MM.1S (cell line): ENCODE data around the gene ICAM1.

Experiments used
- DNase-seq: peaks from one replicate; pipeline ENCODE4 v3.0.0-alpha.2; 2015
- H2AFZ ChIP-seq: fragments of 300-600 bp; sonication (generic); 2 replicates; pipeline ENCODE4 v1.6.0; 2016; ENCODE audit warnings: antibody characterized with exemption, low read length
- H3F3A ChIP-seq: fragments of 300-600 bp; sonication (generic); 2 replicates; pipeline ENCODE4 v1.6.1; 2016; ENCODE audit warnings: mild to moderate bottlenecking, antibody characterized with exemption, low read length, moderate library complexity, mixed read lengths; ENCODE audit not compliant: insufficient read depth
- H3K27ac ChIP-seq: fragments of 300-600 bp; sonication (generic); 2 replicates; pipeline ENCODE4 v1.5.1; 2016; ENCODE audit warnings: mild to moderate bottlenecking, low read length
- H3K27me3 ChIP-seq: fragments of 300-600 bp; sonication (generic); replicated peaks from 2 replicates; pipeline ENCODE4 v1.6.0; 2016; ENCODE audit warnings: low read length; ENCODE audit not compliant: insufficient read depth
- H3K36me3 ChIP-seq: fragments of 300-600 bp; sonication (generic); replicated peaks from 2 replicates; pipeline ENCODE4 v1.6.1; 2016; ENCODE audit warnings: mild to moderate bottlenecking, low read length, mixed read lengths; ENCODE audit not compliant: insufficient read depth
- H3K4me1 ChIP-seq: fragments of 300-600 bp; sonication (generic); 2 replicates; pipeline ENCODE4 v1.6.1; 2016; ENCODE audit warnings: low read length, mixed read lengths
- H3K4me2 ChIP-seq: fragments of 300-600 bp; sonication (generic); 2 replicates; pipeline ENCODE4 v1.6.0; 2016; ENCODE audit warnings: low read depth, low read length
- H3K4me3 ChIP-seq: fragments of 300-600 bp; sonication (generic); 2 replicates; pipeline ENCODE4 v1.5.1; 2016; ENCODE audit warnings: low read length, mixed read lengths
- H3K79me2 ChIP-seq: fragments of 300-600 bp; sonication (generic); 2 replicates; pipeline ENCODE4 v1.6.1; 2016; ENCODE audit warnings: mixed run types, low read length, mixed read lengths
- H3K9ac ChIP-seq: fragments of 300-600 bp; sonication (generic); 2 replicates; pipeline ENCODE4 v1.6.1; 2016; ENCODE audit warnings: low read length, mixed read lengths
- H3K9me2 ChIP-seq: fragments of 300-600 bp; sonication (generic); replicated peaks from 2 replicates; pipeline ENCODE4 v1.6.1; 2016; ENCODE audit warnings: mild to moderate bottlenecking, low read length, mixed read lengths; ENCODE audit not compliant: insufficient read depth
- H3K9me3 ChIP-seq: fragments of 300-600 bp; sonication (generic); replicated peaks from 2 replicates; pipeline ENCODE4 v1.6.1; 2016; ENCODE audit warnings: mild to moderate bottlenecking, low read length, mixed read lengths; ENCODE audit not compliant: insufficient read depth
- H4K20me1 ChIP-seq: fragments of 300-600 bp; sonication (generic); 2 replicates; pipeline ENCODE4 v1.6.1; 2016; ENCODE audit warnings: mild to moderate bottlenecking, low read length, moderate library complexity, mixed read lengths; ENCODE audit not compliant: insufficient read depth
- CTCF ChIP-seq: fragments of 300-600 bp; sonication (generic); IDR thresholded peaks from 2 replicates; pipeline ENCODE4 v1.5.1; 2016; ENCODE audit warnings: antibody characterized with exemption, low read length, mixed read lengths
- EZH2 ChIP-seq: fragments of 300-600 bp; sonication (generic); optimal IDR thresholded peaks from 2 replicates; pipeline ENCODE3; 2017; ENCODE audit warnings: low read depth, mild to moderate bottlenecking, antibody characterized with exemption, low read length, mixed read lengths
- EZH2phosphoT487 ChIP-seq: fragments of 300-600 bp; sonication (generic); IDR thresholded peaks from 2 replicates; pipeline ENCODE4 v1.6.1; 2018; ENCODE audit warnings: antibody characterized with exemption, low read length

Gene ICAM1

DNA sequence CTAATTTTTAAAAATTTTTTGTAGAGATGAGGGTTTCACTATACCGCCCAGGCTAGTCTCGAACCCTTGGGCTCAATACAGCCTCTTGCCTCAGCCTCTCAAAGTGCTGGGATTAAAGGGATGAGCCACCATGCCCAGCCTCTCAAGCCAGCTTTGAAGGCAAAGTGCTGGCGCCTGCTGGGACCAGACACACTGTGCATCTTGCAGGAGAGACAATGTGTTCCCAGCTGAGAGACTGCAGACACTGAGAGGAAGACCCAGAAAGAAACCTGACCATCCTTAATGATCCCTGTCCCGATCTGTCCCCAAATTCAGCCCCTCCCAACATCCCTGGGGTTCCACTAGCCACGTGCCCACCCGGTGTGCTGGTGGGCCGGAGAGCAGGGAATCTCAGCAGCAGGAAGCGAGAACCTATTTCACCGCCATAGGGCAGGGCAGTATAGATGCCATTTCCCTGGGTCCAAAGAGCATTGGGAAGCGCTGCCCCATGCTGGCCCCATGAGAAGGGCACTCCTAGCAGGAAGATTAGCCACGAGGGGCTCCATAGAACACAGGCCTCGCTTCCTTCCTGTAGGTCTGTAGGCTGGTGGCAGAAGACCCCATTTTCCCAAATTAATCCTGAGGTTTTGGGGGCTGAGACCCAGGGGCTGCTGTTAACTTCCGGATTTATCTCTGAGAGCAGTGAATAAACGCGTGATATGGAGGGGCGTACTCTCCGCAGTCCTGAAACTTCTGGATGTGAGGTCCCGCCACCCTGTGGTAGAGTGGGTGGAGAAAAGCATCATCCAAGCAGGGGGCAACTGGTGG lies 61.4 kb downstream of the ICAM1 start:
- Histone ChIP-seq H4K20me1 (no peaks in the 10 kb centered on the region), H3K9me3 (no peaks in the 10 kb centered on the region), H3K4me1 (0 out of 2 replicates have a peak, but pooled peaks cover 3% of the 10 kb centered on the region), H3F3A (no peaks in the 10 kb centered on the region), H3K4me3 (peak overlapping the region; percentile 92), H3K27ac (peak overlapping the region; percentile 69; the same call in 1 of the 2 replicates), H3K9me2 (no peaks in the 10 kb centered on the region), H3K9ac (peak overlapping the region; percentile 91), H3K4me2 (peak overlapping the region; percentile 80), H2AFZ (no peak overlapping the region), H3K27me3 (no peaks in the 10 kb centered on the region), H3K79me2 (peaks cover 76% of the 10 kb centered on the region), H3K36me3 (peaks cover 11% of the 10 kb centered on the region; the same call in 1 of the 2 replicates)
- no peak for DNase-seq
- TF ChIP-seq EZH2phosphoT487 (no peak), CTCF (no peak)

GRCh38 chr19:10332965-10333757 lies 62.2 kb downstream of the ICAM1 start, which contains the start of gene RAVER1:
RAVER1 (minus strand) TSS chr19:10333529; CDS start chr19:10333507, 22 bp downstream.
- H3K4me1 ChIP-seq = 0 out of 2 replicates have a peak, but pooled peaks cover 3% of the 10 kb centered on the region
- no peaks in the 10 kb centered on the region for H3F3A ChIP-seq
- TF ChIP-seq EZH2phosphoT487 = no peak
- TF ChIP-seq CTCF = no peak
- TF ChIP-seq EZH2 = no peak
- peak within 1 kb of the TSS; percentile 69; the same call in 1 of the 2 replicates for H3K27ac ChIP-seq
- peak within 1 kb of the TSS; percentile 91 for H3K9ac ChIP-seq
- peaks cover 3% of the 10 kb centered on the region; the same call in 1 of the 2 replicates for H3K36me3 ChIP-seq
- H3K27me3 ChIP-seq = no peaks in the 10 kb centered on the region
- DNase-seq = peak; percentile 98
- H2AFZ ChIP-seq = peak within 1 kb of the TSS; percentile 76
- H3K9me2 ChIP-seq = no peaks in the 10 kb centered on the region
- H3K4me3 ChIP-seq = peak within 1 kb of the TSS; percentile 92
- no peaks in the 10 kb centered on the region for H4K20me1 ChIP-seq
- H3K9me3 ChIP-seq = no peaks in the 10 kb centered on the region
- peaks cover 69% of the 10 kb centered on the region for H3K79me2 ChIP-seq
- peak within 1 kb of the TSS; percentile 80 for H3K4me2 ChIP-seq

DNA sequence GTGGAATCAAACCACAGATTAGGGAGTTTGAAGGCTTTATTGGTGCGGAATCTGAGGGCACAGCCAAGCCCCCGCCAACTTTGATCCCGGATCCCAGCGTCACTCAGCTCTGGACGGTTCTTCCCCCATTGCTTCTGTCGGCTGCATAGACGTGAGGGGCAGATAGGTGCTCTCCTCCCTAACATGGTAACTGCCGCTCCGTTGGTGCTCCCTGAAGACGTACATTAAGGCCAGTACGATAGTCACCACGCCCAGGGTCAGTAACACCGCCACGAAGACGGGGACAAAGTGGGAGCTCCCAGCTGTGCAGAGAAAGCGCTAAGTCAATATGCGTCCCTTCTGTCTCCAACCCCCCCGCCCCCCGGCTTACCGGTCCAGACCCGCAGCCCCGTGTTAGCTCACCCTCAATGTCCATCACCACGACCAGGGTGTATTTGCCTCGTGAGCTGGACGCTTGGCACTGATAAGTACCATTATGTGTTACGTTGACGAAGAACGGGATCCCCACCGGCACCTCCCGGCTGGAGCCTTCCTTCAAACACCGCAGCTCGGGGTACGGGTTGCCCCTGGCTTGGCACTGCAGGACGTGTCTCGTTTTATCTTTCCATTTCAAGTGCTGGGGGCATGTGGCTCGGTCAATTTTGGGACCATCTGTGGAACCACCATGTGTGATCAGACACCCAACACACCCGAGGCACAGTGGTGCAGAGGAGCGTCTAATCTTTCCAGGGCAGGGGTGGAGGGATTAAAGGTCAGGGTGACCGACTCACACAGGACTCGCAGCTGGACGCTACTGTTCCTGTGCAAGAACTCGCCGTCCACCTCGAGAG lies 63.1 kb downstream of the ICAM1 start:
- peak overlapping the region; percentile 27 for H2AFZ ChIP-seq

More for the DNA sequence above, 63.1 kb downstream of the ICAM1 start:
- Histone ChIP-seq H4K20me1 (no peaks in the 10 kb centered on the region), H3K27me3 (no peaks in the 10 kb centered on the region), H3K4me3 (peak overlapping the region; percentile 92), H3K9ac (peak overlapping the region; percentile 91; the same call in 1 of the 2 replicates), H3K4me1 (peaks cover 8% of the 10 kb centered on the region; the same call in 1 of the 2 replicates), H3K4me2 (peak overlapping the region; percentile 71), H3K9me3 (no peaks in the 10 kb centered on the region), H3F3A (no peaks in the 10 kb centered on the region), H3K36me3 (peaks cover 3% of the 10 kb centered on the region; the same call in 1 of the 2 replicates), H3K9me2 (no peaks in the 10 kb centered on the region), H3K79me2 (peaks cover 69% of the 10 kb centered on the region), H3K27ac (no peak overlapping the region; the same call in 1 of the 2 replicates)
- TF ChIP-seq EZH2phosphoT487 (no peak), EZH2 (no peak), CTCF (no peak)
- no peak for DNase-seq
